Left renal pelvis (tissue), 4 donors: ENCODE data around the gene RFT1. TPM values are rescaled to one million over a fixed set of nuclear protein-coding genes. Genes with fewer than 3 reads are reported as not detected.

ENCODE experiments used
- DNase-seq, 4 donors: peaks; one replicate each; pipeline ENCODE4 v3.0.0-alpha.2; 2013; ENCODE audit warnings: low read depth in 4 of 4, low spot score in 3 of 4
- polyA plus RNA-seq, 4 donors: library from polyadenylated mRNA; unstranded; fragments of 120-200 nt; gene quantifications; one replicate each; pipeline ENCODE4 v1.2.1, GENCODE V29; 2013; ENCODE audit not compliant: insufficient read length in 4 of 4

RFT1 gene
- polyA plus RNA-seq, 4 donors, result 19.3 to 30.3 (median 25.6) TPM

GRCh38 chr3:53150247-53151085, 20.2 kb upstream of the RFT1 start:
- DNase-seq, result no peak

- no peak for DNase-seq
Measured at GRCh38 chr3:53149699-53150098, 19.5 kb upstream of the RFT1 start.

- DNase-seq, result no peak
Measured at GRCh38 chr3:53149006-53149690, 18.9 kb upstream of the RFT1 start.

GRCh38 chr3:53147903-53148400, 17.7 kb upstream of the RFT1 start:
- no peak for DNase-seq

GRCh38 chr3:53147151-53147902, 17.1 kb upstream of the RFT1 start:
- DNase-seq, result no peak

- DNase-seq, result no peak
Measured at GRCh38 chr3:53146319-53146891, 16.2 kb upstream of the RFT1 start.

GRCh38 chr3:53145713-53146080, 15.5 kb upstream of the RFT1 start:
- no peak for DNase-seq

- no peak for DNase-seq
Measured at GRCh38 chr3:53144862-53145712, 14.9 kb upstream of the RFT1 start.

DNA sequence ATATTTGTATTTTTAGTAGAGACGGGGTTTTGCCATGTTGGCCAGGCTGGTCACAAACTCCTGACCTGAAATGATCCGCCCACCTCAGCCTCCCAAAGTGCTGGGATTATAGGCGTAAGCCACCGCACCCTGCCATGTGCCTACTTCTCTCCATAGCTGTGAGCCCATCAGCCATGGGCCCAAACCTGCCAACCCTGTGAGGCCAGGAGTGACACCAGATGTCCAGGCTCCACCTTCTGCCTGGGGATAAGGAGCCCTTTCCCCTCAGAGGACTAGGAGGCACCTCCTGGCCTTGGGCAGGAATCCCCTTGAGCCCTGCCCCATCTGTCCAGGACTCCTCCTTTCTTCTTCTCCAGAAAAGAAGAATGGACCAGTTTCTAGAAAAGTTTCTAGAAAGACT, 14.2 kb upstream of the RFT1 start:
- no peak for DNase-seq

GRCh38 chr3:53142986-53143385, 12.8 kb upstream of the RFT1 start:
- DNase-seq, result no peak

DNA sequence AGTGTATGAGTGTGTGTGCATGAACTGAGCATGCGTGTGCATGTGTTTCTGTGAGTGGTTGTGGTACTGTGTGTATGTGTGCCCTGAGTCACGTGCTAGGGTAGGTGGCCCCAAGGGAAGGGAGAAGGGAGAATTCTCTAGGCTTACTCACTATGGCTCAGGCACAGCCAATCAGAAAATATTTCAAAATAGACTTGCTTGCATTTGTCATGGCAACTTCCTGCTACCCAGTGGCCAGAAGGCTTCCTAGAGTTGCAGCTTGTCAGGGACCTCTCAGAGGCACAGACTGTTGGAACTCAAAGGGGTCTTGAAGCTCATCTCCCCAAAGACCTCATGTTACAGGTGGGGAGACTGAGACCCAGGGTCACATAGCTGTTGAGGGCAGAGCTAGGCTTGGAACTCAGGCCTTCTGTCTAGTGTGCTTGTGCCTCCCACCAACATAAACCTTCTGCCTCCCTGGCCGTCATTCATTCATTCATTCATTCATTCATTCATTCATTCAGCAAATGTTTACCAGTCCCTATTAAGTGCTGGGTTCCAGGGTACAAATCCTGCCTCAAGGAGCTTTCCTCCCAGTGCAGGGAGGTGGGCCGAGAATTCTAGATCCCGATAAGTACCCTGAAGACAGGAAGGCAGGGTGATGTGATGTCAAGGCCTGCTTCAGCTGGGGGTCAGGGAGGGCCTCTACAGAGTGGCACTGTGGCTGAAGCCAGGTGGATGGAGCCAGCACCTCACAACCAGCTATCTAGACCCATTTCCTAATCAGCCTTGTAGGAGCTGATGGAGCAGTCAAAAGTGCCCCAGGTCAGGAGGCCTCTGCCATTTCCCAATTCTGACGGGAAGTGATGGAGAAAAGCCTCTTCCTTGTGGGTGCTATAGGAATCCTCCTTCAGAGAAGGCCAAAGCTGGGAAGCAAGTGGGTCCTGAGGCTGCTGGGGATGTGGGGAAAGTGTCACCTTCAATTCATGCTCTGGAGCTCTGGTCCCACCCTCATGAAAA, 10.9 kb upstream of the RFT1 start:
- DNase-seq, result no peak

- no peak for DNase-seq
Measured at GRCh38 chr3:53139906-53140846, 9.9 kb upstream of the RFT1 start.

DNA sequence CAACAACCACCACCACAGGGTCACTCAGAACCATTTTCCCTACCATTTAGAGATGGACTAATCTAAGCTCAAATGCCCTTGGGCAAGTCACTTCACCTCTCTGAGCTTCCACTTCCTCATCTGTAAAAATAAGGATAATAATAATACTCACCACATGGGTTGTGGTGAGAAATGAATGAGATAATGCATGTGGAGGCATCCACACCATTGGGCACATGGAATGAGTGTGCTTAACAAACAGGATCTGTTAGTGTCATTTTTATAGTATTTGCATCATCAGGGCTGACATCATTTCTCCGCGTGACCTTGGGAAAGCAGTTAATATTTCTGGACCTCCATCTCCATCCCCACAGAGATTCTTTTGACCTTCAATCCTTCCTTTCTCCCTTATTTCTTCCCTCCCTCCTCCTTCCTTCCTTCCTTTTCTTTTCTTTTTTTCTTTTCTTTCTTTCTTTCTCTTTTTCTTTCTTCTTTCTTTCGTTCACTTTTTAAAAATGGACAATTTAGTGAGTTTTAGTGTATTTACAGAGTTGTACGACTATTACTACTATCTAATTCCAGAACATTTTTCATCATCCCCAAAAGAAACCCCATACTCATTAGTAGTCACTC, 7.7 kb upstream of the RFT1 start:
- DNase-seq, result no peak

GRCh38 chr3:53137221-53137620, 7.0 kb upstream of the RFT1 start:
- DNase-seq, result no peak

GRCh38 chr3:53134631-53135232, 4.5 kb upstream of the RFT1 start:
- no peak for DNase-seq

DNA sequence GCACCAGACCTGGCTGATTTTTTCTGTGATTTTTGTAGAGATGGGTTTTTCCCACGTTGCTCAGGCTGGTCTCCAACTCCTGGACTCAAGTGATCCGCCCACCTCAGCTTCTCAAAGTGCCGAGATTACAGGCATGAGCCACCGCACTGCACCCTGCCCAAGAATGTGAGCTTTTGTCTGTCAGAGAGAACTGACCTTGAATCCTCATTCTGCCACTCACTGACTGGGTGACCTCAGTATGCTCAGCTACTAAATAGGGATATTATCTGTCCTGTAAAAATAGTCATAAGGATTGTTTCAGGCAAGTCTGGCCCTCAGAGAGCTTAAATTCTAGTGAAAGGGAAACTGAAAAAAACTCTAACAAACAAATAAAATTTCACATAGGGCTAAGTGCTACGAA, 2.1 kb upstream of the RFT1 start:
- DNase-seq, result no peak

DNA sequence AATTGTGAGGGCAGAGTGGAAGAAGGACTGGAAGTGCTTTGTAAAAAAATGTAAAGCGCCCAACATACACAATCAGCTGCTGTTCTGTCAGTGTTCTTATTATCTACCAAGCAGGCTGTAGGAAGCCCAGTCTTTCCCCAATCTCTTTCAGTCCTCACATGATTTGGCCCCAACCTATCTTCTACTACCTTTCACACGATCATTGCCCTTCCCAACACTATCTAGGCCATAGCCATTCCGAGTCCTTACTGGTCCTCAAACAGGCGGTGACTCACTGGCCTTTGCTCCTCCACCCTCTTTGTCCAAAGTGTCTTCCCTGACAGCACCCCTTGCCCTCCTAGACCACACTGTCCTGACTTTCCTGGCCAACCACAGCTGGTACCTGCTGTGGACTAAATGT, 861 bp upstream of the RFT1 start:
- DNase-seq, result no peak
